GM21423 (cell line): ENCODE results near the gene CD207.
"Not testable (repeated sequence)": the region's sequence is repeated elsewhere in the genome, so short reads cannot be mapped to it uniquely, and the experiment has no call there.

Experiments used
- ATAC-seq: cut with Tn5 transposase; IDR thresholded peaks from one replicate; pipeline ENCODE4 v1.9.1; 2021; ENCODE audit warnings: mild to moderate bottlenecking, moderate library complexity; ENCODE audit not compliant: unreplicated experiment

Gene CD207

GRCh38 chr2:70829916-70830315, 5.7 kb downstream of the CD207 start:
- no peak for ATAC-seq

DNA sequence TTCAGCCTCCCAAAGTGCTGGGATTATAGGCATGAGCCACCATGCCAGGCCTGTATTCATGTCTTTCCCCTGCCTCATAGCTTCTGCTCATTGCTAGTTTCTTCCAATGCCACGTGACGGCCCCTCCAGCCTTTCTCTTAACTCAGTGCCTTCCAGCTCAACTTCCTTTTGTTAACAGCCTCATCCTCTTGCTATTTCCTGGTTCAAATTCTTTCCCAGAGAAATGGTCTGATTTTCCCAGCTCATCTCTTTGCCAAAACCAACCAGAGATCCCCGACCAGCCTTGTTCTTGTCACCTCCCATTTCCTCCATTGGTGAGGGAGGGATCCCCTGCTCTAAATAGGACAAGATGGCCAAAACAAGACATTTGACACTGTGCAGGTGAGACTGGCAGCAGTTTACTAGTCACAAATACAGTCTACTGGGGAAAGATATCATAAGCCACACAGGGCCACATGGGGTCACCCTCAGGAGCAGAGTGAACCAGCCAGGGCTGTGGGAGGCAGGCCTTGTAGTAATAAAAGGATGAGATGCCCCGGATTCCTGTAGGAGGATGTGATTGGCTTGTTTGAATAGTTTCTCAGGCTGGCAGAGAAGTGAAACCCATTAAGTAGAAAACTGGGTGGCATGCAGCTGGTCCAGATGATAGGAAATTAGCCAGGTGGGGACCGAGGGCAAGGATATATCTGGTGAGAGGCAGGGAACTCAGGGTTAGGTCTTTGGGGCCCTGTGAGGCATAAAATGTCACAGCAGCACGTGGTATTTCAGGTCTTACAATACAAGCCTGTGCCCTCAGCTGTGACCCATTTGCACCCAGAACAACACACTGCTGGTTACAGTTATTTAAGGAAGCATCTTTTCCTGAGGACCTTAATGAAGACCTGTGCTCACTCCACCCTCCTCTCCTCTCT, 6.4 kb downstream of the CD207 start:
- ATAC-seq: no peak

DNA sequence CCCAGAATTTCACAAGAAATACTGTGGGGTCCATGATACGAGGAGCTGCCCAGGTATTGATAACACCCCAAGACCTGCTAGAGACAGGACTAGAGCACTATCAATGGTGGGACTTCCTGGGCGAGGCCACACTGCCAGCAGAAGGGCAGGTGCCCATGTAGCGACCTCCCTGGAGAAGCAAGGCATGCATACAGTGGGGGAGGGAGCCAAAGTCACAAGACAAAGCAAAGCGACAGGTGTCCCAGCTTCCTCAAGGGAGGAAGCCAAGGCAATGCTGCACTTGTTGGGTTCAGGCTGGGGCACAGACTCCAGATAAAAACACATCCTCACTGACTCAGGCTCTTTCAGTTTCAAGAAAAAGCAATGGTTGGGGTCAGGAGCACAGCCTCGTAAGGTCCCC, 7.5 kb downstream of the CD207 start:
- no peak for ATAC-seq

- ATAC-seq: no peak
Measured at GRCh38 chr2:70827388-70827787, 8.2 kb downstream of the CD207 start.

DNA sequence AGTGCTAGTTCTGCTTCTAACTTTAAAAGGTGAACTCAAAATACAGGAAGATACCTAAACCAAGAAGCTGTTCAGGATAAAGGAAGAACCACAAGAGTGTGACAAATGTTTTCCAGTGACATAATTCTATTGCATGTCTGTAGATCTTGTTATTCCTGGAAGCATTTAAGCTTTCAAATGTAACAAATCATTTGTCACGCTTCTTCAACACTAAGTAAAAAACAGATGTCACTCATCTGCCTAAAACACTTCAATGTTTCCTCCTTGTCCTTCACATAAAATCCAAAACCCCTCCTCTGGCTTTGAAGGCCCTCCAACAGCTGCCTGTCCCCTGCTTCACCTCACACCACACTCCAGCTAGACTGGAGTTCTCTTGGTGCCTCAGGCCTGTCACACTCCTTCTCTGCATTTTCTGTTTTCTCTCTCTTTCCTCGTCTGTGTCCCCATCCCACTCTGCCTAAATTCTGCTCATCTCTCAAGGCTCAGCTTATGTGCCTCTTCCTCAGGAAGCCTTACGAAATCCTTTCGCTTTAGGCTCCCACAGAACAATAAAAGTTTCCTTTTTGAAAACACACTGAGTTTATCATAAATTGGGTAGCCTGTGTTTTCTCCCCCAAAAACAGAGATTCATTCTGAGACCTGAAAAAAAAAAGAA, 8.8 kb downstream of the CD207 start:
- ATAC-seq: no peak

DNA sequence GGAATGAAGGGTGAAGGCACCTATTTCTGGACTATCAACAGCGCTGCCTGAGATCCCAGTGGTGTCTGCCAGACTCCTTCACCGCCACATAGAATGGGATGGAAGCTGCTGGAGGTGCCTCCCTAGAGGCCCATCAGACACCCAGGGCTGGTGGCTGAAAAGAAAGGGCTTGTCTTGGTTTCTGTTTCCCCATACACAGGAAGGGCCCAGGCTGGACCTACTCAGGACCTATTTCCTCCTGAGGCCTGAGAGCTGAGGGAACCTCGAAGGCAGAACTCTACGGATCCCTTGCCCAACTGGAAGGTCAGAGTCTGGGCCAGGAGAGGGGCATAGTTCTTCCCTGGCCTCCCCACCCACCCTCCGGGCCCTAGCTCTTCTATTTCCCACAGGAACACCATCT, 12.4 kb downstream of the CD207 start:
- no peak for ATAC-seq

DNA sequence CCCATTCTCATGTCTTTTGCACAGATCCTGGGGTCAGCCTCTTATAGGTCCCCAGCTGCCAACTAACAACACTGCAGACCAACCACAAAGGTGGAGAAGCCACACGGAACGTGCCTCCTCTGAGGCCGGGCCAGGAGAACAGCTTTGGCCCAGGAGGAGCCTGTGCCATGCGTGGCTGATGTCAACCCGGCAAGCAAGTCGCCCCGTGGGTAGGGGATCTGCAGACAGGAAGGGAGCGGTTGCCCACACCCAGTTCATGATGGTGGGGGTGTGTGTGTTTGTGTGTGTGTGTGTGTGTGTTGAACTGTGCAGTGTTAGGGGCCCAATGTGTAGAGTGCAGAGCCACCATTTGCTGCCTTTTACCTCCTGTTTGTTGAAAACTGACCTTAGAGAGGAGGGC, 12.8 kb downstream of the CD207 start:
- ATAC-seq: no peak

- ATAC-seq: no peak
Measured at GRCh38 chr2:70820499-70820898, 15.1 kb downstream of the CD207 start, which contains the start of gene CLEC4F. Gene CLEC4F (minus strand): TSS chr2:70820599. CDS start chr2:70820523, 76 bp downstream.

- no peak for ATAC-seq
Measured at GRCh38 chr2:70817284-70817954, 18.2 kb downstream of the CD207 start.

DNA sequence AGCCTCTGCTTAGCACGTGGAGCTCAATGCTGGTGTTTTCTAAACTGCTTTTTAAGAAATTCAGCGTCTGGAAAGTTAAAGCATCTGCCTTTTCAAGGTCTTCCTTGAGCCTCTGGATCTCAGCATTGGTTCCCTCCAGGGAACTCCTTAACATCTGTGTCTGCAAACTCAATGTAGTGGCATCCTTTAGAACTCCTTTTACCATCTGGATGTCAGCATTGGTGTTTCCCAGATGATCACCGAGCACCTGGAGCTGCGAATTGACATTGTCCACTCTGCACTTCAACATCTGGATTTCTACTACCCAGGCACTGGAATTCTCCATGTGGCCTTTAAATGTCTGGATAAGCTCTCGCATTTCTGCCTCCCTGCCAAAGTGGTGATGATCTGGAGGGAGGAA, 18.9 kb downstream of the CD207 start:
- ATAC-seq: no peak

- no peak for ATAC-seq
Measured at GRCh38 chr2:70808983-70809958, 26.3 kb downstream of the CD207 start.

- no peak for ATAC-seq
Measured at GRCh38 chr2:70807828-70808118, 27.8 kb downstream of the CD207 start.

DNA sequence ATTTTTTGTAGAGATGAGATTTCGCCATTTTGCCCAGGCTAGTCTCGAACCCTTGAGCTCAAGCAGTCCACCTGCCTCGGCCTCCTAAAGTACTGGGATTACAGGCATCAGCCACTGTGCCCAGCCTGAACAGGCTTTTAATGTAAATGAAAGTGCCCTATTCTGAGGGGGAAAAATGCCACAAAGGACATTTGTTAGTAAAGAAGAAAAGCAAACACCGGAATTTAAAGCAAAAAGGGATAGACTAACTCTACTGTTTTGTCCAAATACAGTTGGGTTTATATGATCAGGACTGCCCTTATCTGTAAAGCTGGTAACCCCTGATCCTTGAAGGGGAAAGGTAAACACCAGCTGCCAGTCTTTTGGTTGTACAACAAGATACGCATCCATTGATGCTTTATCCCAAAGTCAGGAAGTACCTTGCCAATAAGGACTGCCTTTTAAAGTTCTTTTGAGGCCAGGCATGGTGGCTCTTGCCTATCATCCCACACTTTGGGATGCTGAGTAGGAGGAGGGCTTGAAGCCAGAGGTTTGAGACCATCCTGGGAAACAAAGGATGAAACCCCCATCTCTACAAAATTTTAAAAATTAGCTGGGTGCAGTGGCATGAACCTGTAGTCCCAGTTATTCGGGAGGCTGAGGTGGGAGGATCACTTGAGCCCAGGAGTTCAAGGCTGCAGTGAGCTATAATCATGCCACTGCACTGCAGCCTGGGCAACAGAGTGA, 28.4 kb downstream of the CD207 start:
- no peak for ATAC-seq

DNA sequence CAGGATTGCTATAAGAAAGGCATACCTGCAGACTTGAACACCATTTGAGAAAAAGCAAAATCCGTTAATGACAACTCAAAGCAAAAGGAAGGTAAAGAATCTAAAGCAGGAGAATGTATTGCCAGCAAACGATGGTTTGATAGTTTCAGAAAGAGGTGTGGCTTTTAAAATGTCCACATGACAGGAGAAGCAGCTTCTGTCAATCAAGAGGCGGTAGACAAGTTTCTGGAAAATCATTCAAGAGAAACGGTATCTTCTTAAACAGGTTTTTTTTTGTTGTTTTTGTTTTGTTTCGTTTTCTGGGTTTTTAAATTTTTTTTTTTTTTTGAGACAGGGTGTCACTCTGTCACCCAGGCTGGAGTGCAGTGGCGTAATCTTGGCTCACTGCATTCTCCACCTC, 29.0 kb downstream of the CD207 start:
- ATAC-seq: no peak

DNA sequence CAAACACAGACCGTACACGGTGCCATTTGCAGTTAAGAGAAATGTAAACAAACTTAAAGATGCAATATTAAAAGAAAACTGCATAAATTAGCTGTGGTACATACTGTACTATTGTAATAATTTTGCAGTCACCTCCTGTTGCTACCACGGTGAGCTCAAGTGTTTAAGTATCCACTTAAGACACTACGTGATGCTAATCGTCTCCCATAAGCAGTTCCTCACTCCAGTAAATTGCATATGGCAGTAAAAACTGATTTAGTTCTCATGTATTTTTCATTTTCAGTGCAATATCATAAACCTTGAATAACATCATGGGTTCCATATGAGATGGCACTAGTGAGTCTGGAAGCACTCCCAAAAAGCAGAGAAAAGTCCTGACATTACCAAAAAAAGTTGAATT, 29.6 kb downstream of the CD207 start:
- no peak for ATAC-seq

- no peak for ATAC-seq
Measured at GRCh38 chr2:70801607-70802263, 33.9 kb downstream of the CD207 start.

DNA sequence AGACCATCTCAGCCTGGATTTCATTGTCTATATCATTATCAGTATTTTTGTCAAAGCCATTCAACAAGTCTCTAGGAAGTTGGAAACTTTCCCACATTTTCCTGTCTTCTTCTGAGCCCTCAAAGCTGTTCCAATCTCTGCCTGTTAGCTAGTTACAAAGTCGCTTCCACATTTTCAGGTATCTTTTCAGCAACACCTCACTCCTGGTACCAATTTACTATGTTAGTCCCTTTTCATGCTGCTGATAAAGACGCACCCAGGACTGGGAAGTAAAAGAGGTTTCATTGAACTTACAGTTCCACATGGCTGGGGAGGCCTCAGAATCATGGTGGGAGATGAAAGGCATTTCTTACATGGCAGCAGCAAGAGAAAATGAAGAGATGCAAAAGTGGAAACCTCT, 35.9 kb downstream of the CD207 start:
- ATAC-seq: no peak

DNA sequence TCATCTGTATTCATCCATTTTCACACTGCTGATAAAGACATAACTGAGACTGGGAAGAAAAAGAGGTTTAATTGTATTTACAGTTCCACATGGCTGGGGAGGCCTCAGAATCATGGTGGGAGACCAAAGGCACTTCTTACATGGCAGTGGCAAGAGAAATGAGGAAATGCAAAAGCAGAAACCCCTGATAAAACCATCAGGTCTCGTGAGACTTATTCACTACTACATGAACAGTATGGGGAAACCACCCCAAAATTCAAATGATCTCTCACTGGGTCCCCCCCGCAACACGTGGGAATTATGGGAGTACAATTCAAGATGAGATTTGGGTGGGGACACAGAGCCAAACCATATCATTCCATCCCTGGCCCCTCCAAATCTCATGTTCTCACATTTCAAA, 37.6 kb downstream of the CD207 start:
- ATAC-seq: not testable (repeated sequence)

DNA sequence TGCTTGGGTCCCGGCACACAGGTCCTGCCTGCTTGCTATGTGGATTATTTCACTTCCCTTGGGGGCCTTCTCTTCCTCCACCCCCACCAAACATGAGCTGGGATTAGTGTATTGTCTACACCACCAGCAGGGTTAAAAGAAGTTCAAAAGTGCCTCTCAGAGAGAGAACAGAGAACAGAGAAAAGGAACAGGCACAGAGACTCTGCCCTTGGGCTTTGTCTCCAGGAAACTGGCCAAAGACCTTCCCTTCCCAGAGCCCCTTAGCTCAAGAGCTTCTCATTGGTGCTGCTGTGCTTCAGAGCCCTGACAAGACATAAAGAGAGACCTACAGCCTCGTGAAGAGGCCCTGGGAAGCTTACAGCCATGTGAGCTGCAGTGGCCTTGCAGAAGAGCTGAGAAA, 38.1 kb downstream of the CD207 start:
- no peak for ATAC-seq

GRCh38 chr2:70796262-70796661, 39.4 kb downstream of the CD207 start:
- ATAC-seq: no peak
